HG02571 (cell line): ENCODE results near the gene VSX1.

Experiments
- ATAC-seq: cut with Tn5 transposase; IDR thresholded peaks from one replicate; pipeline ENCODE4 v1.9.1; 2021; ENCODE audit warnings: mild to moderate bottlenecking, moderate library complexity; ENCODE audit not compliant: unreplicated experiment

The VSX1 gene

DNA sequence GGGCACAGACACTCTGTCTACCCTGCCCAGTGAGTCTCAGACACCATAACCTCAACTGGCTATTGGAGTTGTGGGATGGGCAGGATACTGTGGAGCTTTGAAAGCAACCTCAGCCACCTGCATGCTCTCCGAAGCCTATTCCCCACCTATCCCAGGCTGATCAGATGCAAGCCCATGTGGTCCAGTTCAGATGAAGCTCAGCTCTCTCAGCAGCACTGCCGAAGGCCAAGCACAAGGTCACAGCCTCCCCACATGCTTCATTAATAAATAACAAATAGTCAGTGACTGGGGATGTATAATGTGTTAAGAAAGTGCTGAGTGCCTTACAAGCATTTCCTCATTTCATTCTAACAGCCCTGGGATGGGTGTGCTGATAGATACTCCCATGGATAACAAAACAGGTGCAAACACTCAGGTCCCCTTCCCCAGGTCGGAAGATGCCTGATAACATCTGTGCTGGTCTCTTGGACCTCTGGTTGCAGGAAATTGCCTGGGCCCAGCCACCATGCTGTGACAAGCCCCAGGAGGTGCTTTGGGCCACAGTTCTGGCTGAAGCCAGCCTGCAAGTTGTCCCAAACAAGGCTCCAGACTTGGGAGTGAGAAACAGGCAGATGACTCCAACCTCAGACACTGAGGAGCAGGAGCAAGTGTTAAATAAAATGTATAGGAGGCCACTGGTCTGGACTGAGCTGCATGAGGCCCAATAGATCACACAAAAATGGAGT is 27.7 kb downstream of the VSX1 start:
- no peak for ATAC-seq

DNA sequence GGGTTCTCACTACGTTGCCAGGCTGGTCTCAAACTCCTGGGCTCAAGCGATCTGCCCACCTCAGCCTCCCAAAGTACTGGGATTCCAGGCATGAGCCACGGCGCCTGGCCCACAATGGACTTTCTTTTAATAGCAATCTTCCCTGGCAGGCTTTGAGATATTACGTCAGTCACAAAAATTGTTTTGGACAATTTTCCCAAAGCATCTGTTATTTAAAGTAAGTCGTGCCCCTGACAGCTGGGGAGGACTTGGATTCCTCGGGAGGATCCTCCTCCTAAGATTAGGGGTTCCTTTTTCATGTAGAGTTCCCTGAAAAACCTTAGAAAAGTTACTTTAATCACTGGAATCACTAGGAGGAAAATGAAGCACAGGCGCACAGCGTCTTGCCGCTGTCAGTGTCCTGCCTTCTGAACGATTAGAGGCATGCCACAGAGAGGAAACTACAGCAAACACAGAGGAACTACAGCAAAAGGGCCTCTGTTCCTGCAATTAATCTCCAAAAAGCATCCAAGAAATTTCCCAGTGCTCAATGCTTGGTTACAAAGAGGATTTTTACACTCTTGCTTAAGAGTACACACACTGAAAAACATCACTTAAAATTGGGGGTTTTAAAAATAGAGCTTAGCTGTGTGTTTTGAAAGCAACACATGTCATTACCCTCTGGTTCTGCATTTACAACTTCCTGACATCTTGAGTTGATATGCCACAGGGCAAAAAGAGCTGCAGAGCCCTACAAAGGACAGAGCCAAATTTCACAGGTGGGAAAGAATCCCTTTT is 28.5 kb downstream of the VSX1 start:
- no peak for ATAC-seq

- ATAC-seq, result no peak
These were observed 29.4 kb downstream of the VSX1 start for GRCh38 chr20:25052255-25053194.

DNA sequence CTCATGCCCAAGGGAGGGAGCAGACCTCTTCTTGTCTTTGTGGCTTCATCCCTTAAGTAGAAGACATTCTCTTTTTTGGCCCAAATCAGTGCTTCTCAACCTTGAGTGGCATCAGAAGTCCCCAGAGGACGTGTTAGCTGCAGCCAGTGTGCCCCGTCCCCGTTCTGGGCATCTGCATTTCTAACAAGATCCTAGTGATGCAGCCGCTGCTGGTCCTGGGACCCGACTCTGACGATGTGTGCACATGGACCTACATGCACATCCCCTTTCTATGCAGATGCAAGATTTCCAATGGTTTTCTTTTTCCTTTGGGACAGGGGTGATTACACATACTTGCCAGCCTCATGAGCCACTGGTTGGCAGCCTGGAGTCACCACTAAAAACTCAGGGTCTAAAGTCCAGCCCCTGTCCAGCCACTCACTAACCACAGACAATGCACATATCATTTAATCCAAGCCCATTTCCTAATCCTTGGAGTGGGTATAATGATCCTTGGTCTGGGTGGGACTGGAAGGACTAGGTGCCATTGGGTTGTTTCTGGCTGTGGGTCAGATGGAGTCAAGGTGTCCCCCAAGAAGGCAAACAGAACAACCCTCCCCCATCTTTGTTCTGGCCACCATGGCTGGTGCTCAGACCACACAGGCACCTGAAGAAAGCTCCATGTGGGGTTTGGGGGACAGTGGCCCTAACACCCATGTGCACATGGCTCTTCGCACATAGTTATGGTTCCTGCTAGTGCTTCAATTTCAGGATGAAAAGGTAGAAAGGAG is 30.4 kb downstream of the VSX1 start:
- no peak for ATAC-seq

DNA sequence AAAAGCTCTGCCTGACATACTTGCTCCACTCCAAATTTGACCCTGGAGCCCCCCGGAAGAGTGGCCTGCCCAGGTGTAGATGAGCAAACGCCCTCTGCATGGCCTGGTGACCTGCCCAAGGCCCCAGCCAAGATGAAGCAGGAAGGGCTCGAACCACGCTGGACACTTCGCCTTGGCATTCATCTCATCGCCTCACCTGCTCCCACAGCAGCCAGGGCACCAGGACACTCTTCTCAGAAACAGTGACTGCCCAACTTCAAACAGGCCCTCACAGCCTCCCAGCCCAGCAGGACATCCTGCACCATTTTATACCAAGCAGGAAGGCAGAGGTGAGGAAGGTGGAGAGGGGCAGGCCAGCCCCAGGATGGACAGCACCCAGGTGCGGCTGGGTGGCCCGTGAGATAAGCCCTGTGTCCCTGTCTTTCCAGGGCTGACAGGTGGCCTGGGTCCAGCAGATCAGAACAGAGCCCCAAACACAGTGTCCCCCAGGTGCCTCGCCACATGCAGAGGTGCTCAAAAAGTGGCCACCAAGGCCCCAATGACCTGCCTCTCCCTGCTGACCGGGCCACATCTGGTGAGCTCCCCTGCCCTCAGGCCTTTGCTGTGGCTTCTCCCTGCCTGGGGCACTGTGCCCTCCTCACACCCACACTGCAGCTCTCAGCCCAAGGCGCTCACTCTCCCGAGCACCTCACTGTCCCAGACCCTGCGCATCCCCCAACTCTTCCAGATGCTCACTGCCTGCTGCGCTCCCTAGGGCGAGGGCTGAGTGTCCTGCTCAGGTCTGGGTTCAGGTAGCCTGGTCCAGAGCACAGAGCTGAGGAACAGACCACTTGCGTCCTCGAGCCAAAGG is 31.2 kb downstream of the VSX1 start:
- no peak for ATAC-seq

DNA sequence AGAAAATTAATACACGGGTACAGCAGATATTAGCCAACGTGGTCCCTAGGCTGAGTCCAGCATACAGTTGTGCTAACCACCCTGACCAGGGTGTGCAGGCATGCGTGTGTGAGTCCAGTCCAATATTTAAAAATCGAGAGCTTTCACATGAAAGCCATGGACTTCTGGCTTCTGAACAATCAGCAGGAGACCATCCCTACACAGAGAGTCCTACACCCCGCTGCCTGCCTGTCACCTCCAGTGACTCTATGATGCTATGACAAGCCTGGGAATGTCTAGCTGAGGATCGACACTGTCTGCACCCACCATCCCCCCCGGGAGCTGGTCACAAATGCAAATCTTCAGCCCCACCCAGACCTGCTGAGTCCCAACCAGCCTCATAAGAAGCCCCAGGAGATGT is 31.9 kb downstream of the VSX1 start:
- no peak for ATAC-seq

DNA sequence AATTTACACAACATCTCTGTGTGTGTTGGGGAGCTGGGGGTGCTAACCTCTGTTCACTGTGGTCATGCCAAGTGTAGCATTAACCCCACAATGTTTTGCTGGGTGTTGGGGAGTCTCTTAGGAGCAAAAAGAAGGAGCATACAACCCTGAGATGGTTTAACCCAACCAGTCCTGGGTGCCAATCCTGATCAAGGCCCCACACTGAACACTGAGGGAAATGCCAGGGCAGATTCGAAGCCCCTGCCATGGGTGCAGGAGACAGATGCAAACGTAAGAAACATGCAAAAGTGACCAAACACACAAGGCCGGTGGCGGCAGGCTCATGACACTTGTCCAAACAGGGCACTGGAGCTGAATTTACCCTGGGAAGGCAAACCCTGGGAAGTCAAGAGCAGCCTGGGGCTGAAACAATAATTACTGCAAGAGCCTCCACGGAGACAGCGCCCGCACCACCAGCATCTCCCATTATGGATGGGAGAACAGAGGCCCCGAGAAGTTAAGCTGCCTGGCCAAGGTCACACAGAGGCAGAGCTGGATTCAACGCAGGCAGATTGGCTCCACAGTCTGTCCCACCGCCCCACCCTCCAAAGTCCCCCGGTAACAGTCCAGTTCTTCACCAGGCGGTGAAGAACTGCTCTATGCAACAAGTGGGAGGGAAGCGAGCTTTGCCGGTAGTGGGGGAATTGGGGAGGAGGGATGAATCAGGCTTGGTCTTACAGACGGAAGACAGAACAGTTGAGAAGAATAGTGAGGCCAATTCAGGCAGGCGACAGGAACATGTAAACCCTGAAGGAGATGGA is 32.5 kb downstream of the VSX1 start:
- no peak for ATAC-seq

- ATAC-seq, result no peak
These were observed 33.4 kb downstream of the VSX1 start for GRCh38 chr20:25048519-25048952.

DNA sequence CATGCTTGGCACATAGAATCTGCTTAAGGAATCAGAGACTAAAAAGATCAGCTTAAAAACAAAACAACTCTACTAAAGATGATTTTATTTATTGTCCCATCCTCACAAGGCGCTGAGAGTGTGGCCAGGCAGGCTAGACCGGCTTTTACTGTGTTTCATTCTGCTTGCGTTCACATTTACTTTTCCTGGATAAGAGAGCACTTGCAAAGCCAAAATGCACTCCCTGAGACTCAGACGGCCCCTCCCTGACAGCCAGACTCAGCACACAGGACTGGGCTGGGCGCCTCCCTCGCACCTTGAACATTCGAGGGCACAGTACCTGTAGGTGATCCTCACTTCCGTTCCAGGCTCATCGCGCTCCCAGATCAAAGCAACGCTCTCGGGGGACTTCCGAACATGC is 34.2 kb downstream of the VSX1 start:
- ATAC-seq, result no peak

- ATAC-seq, result no peak
These were observed 34.9 kb downstream of the VSX1 start for GRCh38 chr20:25046736-25047666.

- no peak for ATAC-seq
These were observed 35.7 kb downstream of the VSX1 start for GRCh38 chr20:25046181-25046641.

DNA sequence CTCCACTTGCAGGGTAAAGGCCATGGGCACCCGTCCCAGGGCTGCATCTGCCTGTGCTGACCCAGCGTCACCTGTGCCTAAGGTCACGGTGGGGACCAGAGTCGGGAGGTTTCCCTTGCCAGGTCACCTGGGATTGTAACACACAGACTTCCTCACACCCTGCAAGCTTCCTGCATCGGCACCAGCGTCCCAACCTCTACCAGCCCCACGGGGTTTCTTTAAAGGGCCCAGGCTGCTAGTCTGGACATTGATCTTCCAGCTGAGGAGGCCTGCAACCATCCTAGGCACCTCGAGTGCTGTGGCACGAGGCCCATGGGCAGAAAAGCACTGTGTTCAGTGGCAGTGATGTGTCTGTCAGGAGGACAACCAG is 36.6 kb downstream of the VSX1 start:
- ATAC-seq, result no peak

DNA sequence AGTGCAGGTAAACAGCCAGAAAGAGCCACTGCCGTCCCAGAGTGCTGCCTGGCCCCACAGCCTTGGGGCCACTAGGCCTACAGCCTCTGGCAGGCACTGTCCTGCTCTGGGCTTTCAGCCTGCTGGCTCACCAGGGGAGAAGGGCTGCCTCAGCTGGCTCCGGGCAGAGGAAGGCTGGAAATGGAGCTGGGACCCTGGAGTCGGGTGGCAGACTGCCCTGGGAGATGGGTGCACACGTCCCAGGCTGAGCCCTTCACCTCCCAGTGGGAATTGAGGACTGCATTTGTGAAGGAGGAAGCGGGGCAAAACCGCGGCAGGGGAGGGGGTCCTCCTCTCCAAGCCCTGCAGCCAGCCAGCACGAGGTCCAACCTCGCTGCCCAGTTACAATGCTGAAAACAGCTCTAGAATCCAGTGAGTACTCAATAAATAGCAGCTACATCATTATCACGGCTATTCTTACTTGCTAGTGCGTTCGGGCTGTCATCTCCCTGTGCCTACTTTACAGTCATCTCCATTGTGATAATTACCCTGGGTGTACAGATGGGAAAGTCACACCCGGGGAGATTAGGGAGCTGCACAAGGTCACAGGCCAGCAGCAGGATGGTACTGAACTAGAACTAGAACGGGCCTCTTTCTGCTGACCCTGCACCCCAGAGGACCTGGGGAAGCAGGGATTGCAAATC is 37.1 kb downstream of the VSX1 start:
- ATAC-seq, result no peak

- no peak for ATAC-seq
These were observed 37.7 kb downstream of the VSX1 start for GRCh38 chr20:25044261-25044560.

- ATAC-seq, result no peak
These were observed 38.3 kb downstream of the VSX1 start for GRCh38 chr20:25043499-25044260.
